Suprapubic skin (tissue), 4 donors: Measurements from ENCODE around the gene GALR2. TPM values are rescaled to one million over a fixed set of nuclear protein-coding genes. Genes with fewer than 3 reads are reported as not detected.

Experiments used
- DNase-seq, 2 donors: peaks; one replicate each; pipeline ENCODE4 v3.0.0-alpha.2; 2019; ENCODE audit warnings: low spot score in 2 of 2
- H3K27ac ChIP-seq: fragments of 200-600 bp; sonication (generic); one replicate; pipeline ENCODE4 v1.5.1; 2019
- H3K27me3 ChIP-seq: fragments of 200-600 bp; sonication (generic); one replicate; pipeline ENCODE4 v1.5.1; 2019
- H3K36me3 ChIP-seq: fragments of 200-600 bp; sonication (generic); one replicate; pipeline ENCODE4 v1.5.1; 2019
- H3K4me1 ChIP-seq: fragments of 200-600 bp; sonication (generic); one replicate; pipeline ENCODE4 v1.5.1; 2019
- H3K4me3 ChIP-seq: fragments of 200-600 bp; sonication (generic); one replicate; pipeline ENCODE4 v1.5.1; 2019; ENCODE audit warnings: mild to moderate bottlenecking
- H3K9me3 ChIP-seq: fragments of 200-600 bp; sonication (generic); one replicate; pipeline ENCODE4 v1.5.1; 2019
- EP300 ChIP-seq: sonication (generic); formaldehyde crosslinking; IDR thresholded peaks from one replicate; pipeline ENCODE4 v1.6.1; 2017; ENCODE audit warnings: antibody characterized with exemption
- POLR2A ChIP-seq, 2 donors: fragments of 450-650 bp; IDR thresholded peaks; one replicate each; pipeline ENCODE4 v1.6.1; 2017; ENCODE audit warnings: antibody characterized with exemption in 2 of 2, mild to moderate bottlenecking in 2 of 2, moderate library complexity in 2 of 2
- POLR2AphosphoS5 ChIP-seq, 3 donors: sonication (generic); formaldehyde crosslinking; IDR thresholded peaks; one replicate each; pipeline ENCODE4 v1.6.1; 2017; ENCODE audit warnings: antibody characterized with exemption in 3 of 3
- WGBS: methylation state at CpG from one replicate; pipeline ENCODE4 v1.1.5; 2018; 5-methylcytosine and 5-hydroxymethylcytosine counted together
- total RNA-seq, 4 donors: library from RNA; depleted of rRNA; stranded (reverse); fragments of >200 nt; gene quantifications; one replicate each; pipeline ENCODE4 v1.1.0, GENCODE V29; 2016
- TF ChIP-seq, protein P1 (sequence below), 2 donors: fragments of 200-600 bp in 1 of 2; fragments of 450-650 bp in 1 of 2; sonication (generic) in 1 of 2; IDR thresholded peaks; one replicate each; pipeline ENCODE4 v1.5.1; 2016 to 2019; ENCODE audit warnings: antibody characterized with exemption in 2 of 2, mild to moderate bottlenecking in 1 of 2, moderate library complexity in 1 of 2

The GALR2 gene
- total RNA-seq, 4 donors from 2014 or later, result 1.2 TPM; not detected in 3

DNA sequence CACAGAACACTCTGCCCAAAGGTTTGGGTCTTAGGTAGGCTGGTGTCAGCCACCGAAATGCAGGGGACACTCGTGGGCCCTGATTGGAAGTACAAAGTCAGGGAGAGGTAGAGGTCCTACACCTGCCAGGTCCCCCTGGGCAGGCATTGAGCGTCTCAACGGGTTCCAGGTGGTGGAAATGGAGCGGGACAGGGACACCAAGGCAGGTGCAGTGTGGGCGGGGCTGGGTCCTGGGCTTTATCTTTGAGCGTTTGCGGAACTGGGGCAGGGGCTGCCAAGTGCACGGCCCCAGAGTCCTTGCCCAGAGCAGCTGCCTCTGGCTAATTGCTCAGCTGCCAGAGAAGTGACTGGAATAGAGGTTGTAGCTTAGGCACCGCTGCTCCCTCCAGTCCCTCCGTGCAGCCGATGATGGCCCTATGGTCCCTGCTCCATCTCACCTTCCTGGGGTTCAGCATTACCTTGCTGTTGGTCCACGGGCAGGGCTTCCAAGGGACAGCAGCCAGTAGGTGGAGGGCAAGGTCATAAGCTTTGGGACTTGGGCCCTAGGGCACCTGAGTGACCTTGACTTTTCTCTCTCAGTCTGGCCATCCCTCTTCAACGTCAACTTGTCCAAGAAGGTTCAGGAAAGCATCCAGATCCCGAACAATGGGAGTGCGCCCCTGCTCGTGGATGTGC lies 4.4 kb downstream of the GALR2 start, which contains the start of gene ZACN:
Gene ZACN (plus strand): TSS at position 323 of the 675 bp plus-strand sequence. CDS start 83 bp downstream, at position 406.
- TF ChIP-seq POLR2A (IDR thresholded peaks at IDR 0.05), result no peak
- no peak for TF ChIP-seq EP300
- TF ChIP-seq, protein P1, sequence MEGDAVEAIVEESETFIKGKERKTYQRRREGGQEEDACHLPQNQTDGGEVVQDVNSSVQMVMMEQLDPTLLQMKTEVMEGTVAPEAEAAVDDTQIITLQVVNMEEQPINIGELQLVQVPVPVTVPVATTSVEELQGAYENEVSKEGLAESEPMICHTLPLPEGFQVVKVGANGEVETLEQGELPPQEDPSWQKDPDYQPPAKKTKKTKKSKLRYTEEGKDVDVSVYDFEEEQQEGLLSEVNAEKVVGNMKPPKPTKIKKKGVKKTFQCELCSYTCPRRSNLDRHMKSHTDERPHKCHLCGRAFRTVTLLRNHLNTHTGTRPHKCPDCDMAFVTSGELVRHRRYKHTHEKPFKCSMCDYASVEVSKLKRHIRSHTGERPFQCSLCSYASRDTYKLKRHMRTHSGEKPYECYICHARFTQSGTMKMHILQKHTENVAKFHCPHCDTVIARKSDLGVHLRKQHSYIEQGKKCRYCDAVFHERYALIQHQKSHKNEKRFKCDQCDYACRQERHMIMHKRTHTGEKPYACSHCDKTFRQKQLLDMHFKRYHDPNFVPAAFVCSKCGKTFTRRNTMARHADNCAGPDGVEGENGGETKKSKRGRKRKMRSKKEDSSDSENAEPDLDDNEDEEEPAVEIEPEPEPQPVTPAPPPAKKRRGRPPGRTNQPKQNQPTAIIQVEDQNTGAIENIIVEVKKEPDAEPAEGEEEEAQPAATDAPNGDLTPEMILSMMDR (IDR thresholded peaks at IDR 0.05), result no peak
- no peak for TF ChIP-seq POLR2AphosphoS5 (IDR thresholded peaks at IDR 0.05)
- 58% methylated on average over 14 of the region's 17 CpGs for WGBS
- Histone ChIP-seq H3K4me3 (no peak within 1 kb of the TSS), H3K9me3 (no peaks in the 10 kb centered on the region), H3K27ac (no peak within 1 kb of the TSS), H3K4me1 (peaks cover 42% of the 10 kb centered on the region), H3K36me3 (peaks cover 18% of the 10 kb centered on the region), H3K27me3 (peaks cover 58% of the 10 kb centered on the region)
- DNase-seq, result no peak

DNA sequence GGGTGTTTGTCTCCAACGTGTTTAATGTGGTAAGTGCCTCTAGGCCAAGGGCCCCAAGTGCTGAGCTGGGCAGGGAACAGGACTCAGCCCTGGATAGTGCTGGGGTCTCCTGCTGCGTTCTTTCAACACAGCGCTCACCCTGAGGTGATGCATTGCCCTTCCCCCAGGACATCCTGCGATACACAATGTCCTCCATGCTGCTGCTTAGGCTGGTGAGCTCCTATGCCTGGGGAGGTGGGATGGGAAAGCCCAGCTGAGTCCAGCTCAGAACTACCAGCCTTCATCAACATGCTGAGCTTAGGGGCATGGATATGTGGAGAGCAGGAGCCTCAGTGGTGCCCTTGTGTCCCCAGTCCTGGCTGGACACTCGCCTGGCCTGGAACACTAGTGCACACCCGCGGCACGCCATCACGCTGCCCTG lies 5.0 kb downstream of the GALR2 start:
- TF ChIP-seq EP300 (no peak), POLR2A (IDR thresholded peaks at IDR 0.05) (no peak), POLR2AphosphoS5 (IDR thresholded peaks at IDR 0.05) (no peak)
- TF ChIP-seq, protein P1 (IDR thresholded peaks at IDR 0.05), result no peak
- no peak for DNase-seq
- peaks cover 37% of the 10 kb centered on the region for H3K4me1 ChIP-seq
- H3K36me3 ChIP-seq, result peaks cover 23% of the 10 kb centered on the region
- no peaks in the 10 kb centered on the region for H3K9me3 ChIP-seq
- H3K4me3 ChIP-seq, result no peak overlapping the region
- H3K27ac ChIP-seq, result no peak overlapping the region
- whole genome bisulfite sequencing, result 48% methylated on average over 3 of the region's 9 CpGs
- H3K27me3 ChIP-seq, result peaks cover 52% of the 10 kb centered on the region

GRCh38 chr17:76079956-76080767 lies 5.6 kb downstream of the GALR2 start:
- TF ChIP-seq, protein P1 (IDR thresholded peaks at IDR 0.05), result no peak
- no peak for TF ChIP-seq EP300
- no peak for TF ChIP-seq POLR2AphosphoS5 (IDR thresholded peaks at IDR 0.05)
- no peak for TF ChIP-seq POLR2A (IDR thresholded peaks at IDR 0.05)
- H3K9me3 ChIP-seq, result no peaks in the 10 kb centered on the region
- H3K36me3 ChIP-seq, result peaks cover 29% of the 10 kb centered on the region
- DNase-seq, result no peak
- peaks cover 46% of the 10 kb centered on the region for H3K27me3 ChIP-seq
- no peak overlapping the region for H3K4me3 ChIP-seq
- 4% methylated on average over 15 of the region's 23 CpGs for WGBS
- peaks cover 31% of the 10 kb centered on the region for H3K4me1 ChIP-seq
- H3K27ac ChIP-seq, result no peak overlapping the region

- DNase-seq, result no peak
- Histone ChIP-seq H3K9me3 (no peaks in the 10 kb centered on the region), H3K4me3 (no peak overlapping the region), H3K27ac (no peak overlapping the region), H3K36me3 (peaks cover 36% of the 10 kb centered on the region), H3K27me3 (peaks cover 40% of the 10 kb centered on the region), H3K4me1 (peaks cover 24% of the 10 kb centered on the region)
- WGBS, result 48% methylated on average over 5 of the region's 6 CpGs
- TF ChIP-seq EP300 (no peak), POLR2AphosphoS5 (IDR thresholded peaks at IDR 0.05) (no peak), POLR2A (IDR thresholded peaks at IDR 0.05) (no peak)
- TF ChIP-seq, protein P1 (IDR thresholded peaks at IDR 0.05), result no peak
Observed at GRCh38 chr17:76080768-76081287, 6.2 kb downstream of the GALR2 start.
